ENCODE data around the gene APBB1. TPM values are rescaled to one million over a fixed set of nuclear protein-coding genes. Genes with fewer than 3 reads are reported as not detected.

APBB1 gene
- total RNA-seq, 1 donor from 2014 or later: 57.7 TPM

GRCh38 chr11:6443269-6444003, 24.5 kb upstream of the APBB1 start:
- Mint-ChIP-seq H3K27ac (ENCODE audit: unreplicated experiment) (no peak overlapping the region), H3K4me1 (ENCODE audit: unreplicated experiment) (no peaks in the 10 kb centered on the region), H3K36me3 (ENCODE audit: unreplicated experiment) (no peaks in the 10 kb centered on the region), H3K9me3 (ENCODE audit: unreplicated experiment) (no peaks in the 10 kb centered on the region), H3K4me3 (ENCODE audit: unreplicated experiment) (no peak overlapping the region), H3K27me3 (ENCODE audit: unreplicated experiment) (no peaks in the 10 kb centered on the region)
- no peak for DNase-seq (ENCODE audit: extremely low spot score, unreplicated experiment)
- TF ChIP-seq, protein P1, sequence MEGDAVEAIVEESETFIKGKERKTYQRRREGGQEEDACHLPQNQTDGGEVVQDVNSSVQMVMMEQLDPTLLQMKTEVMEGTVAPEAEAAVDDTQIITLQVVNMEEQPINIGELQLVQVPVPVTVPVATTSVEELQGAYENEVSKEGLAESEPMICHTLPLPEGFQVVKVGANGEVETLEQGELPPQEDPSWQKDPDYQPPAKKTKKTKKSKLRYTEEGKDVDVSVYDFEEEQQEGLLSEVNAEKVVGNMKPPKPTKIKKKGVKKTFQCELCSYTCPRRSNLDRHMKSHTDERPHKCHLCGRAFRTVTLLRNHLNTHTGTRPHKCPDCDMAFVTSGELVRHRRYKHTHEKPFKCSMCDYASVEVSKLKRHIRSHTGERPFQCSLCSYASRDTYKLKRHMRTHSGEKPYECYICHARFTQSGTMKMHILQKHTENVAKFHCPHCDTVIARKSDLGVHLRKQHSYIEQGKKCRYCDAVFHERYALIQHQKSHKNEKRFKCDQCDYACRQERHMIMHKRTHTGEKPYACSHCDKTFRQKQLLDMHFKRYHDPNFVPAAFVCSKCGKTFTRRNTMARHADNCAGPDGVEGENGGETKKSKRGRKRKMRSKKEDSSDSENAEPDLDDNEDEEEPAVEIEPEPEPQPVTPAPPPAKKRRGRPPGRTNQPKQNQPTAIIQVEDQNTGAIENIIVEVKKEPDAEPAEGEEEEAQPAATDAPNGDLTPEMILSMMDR (IDR thresholded peaks at IDR 0.05): peak; percentile 76

GRCh38 chr11:6442441-6442840, 23.5 kb upstream of the APBB1 start:
- Mint-ChIP-seq H3K9me3 (ENCODE audit: unreplicated experiment) (no peaks in the 10 kb centered on the region), H3K4me1 (ENCODE audit: unreplicated experiment) (no peaks in the 10 kb centered on the region), H3K4me3 (ENCODE audit: unreplicated experiment) (no peak overlapping the region), H3K27me3 (ENCODE audit: unreplicated experiment) (no peaks in the 10 kb centered on the region), H3K27ac (ENCODE audit: unreplicated experiment) (no peak overlapping the region), H3K36me3 (ENCODE audit: unreplicated experiment) (no peaks in the 10 kb centered on the region)
- TF ChIP-seq, protein P1 (IDR thresholded peaks at IDR 0.05): no peak
- no peak for DNase-seq (ENCODE audit: extremely low spot score, unreplicated experiment)

DNA sequence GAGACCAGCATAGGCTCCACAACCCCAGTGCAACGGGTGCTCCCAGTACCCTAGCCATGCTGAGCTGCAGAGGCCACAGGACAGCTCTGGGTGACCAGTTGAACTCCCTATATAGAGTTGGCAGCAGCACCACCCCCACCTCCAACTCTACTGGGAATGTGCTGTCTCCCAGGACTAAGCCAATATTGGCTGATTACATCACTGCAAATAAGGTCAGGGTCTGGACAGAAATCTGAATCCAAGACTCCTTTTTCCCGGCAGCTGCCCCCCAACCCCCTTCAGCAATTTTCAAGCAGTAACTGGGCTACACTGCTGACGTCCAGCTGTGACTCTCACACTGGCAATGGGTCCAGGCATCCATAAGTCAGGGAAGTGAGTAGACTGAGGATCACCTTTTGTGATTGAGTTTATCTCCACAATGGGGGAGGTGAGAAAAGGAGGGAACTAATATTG, 22.0 kb upstream of the APBB1 start, which contains the start of gene HPX:
TSS of gene HPX (minus strand) at position 82 of the 453 bp plus-strand sequence. CDS start at position 58, 24 bp downstream.
- Mint-ChIP-seq H3K36me3 (ENCODE audit: unreplicated experiment) (no peaks in the 10 kb centered on the region), H3K4me3 (ENCODE audit: unreplicated experiment) (no peak within 1 kb of the TSS), H3K27ac (ENCODE audit: unreplicated experiment) (no peak within 1 kb of the TSS), H3K27me3 (ENCODE audit: unreplicated experiment) (no peaks in the 10 kb centered on the region), H3K9me3 (ENCODE audit: unreplicated experiment) (no peaks in the 10 kb centered on the region), H3K4me1 (ENCODE audit: unreplicated experiment) (no peaks in the 10 kb centered on the region)
- TF ChIP-seq, protein P1 (IDR thresholded peaks at IDR 0.05): no peak
- DNase-seq (ENCODE audit: extremely low spot score, unreplicated experiment): no peak

DNA sequence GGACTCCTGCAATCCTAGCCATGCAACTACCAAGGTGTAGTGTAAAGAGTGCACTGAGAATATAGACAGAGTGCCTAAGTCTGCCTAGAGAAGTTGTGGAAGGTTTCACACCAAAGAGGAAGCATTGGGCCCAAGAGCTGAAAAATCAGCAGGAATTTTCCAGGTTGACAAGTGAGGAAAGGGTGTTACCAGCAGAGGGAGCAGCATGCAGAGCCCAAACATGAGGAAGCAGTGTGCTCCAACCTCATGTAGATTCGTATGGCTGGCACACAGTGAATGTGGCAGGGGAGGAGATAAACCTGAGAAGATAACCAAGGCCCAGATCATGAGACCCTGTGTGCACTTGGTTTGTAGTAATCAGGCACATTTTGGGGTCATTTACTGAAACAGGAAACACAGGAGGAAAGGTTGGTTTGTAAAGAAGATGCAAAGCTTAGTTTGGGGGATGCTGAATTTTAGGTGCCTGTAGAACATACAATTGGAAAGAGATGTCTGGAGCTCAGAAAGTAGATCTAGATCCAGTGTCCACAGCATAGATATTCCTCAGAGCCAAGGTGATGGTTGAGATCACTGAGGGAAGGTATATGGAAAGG, 20.2 kb upstream of the APBB1 start:
- Mint-ChIP-seq H3K27ac (ENCODE audit: unreplicated experiment) (no peak overlapping the region), H3K27me3 (ENCODE audit: unreplicated experiment) (no peaks in the 10 kb centered on the region), H3K4me3 (ENCODE audit: unreplicated experiment) (no peak overlapping the region), H3K9me3 (ENCODE audit: unreplicated experiment) (no peaks in the 10 kb centered on the region), H3K36me3 (ENCODE audit: unreplicated experiment) (no peaks in the 10 kb centered on the region), H3K4me1 (ENCODE audit: unreplicated experiment) (no peaks in the 10 kb centered on the region)
- TF ChIP-seq, protein P1 (IDR thresholded peaks at IDR 0.05): peak; percentile 68
- no peak for DNase-seq (ENCODE audit: extremely low spot score, unreplicated experiment)

GRCh38 chr11:6437993-6438392, 19.1 kb upstream of the APBB1 start:
- no peak overlapping the region for H3K27ac Mint-ChIP-seq (ENCODE audit: unreplicated experiment)
- no peaks in the 10 kb centered on the region for H3K36me3 Mint-ChIP-seq (ENCODE audit: unreplicated experiment)
- H3K9me3 Mint-ChIP-seq (ENCODE audit: unreplicated experiment): no peaks in the 10 kb centered on the region
- TF ChIP-seq, protein P1 (IDR thresholded peaks at IDR 0.05): no peak
- H3K27me3 Mint-ChIP-seq (ENCODE audit: unreplicated experiment): no peaks in the 10 kb centered on the region
- no peak overlapping the region for H3K4me3 Mint-ChIP-seq (ENCODE audit: unreplicated experiment)
- H3K4me1 Mint-ChIP-seq (ENCODE audit: unreplicated experiment): no peaks in the 10 kb centered on the region
- no peak for DNase-seq (ENCODE audit: extremely low spot score, unreplicated experiment)

All from osteocyte (in vitro differentiated cells).